GM19395 (cell line): ENCODE results near the gene CEL.

ENCODE experiments used
- ATAC-seq: cut with Tn5 transposase; IDR thresholded peaks from one replicate; pipeline ENCODE4 v1.9.1; 2021; ENCODE audit warnings: mild to moderate bottlenecking, moderate library complexity; ENCODE audit not compliant: unreplicated experiment

Gene CEL

DNA sequence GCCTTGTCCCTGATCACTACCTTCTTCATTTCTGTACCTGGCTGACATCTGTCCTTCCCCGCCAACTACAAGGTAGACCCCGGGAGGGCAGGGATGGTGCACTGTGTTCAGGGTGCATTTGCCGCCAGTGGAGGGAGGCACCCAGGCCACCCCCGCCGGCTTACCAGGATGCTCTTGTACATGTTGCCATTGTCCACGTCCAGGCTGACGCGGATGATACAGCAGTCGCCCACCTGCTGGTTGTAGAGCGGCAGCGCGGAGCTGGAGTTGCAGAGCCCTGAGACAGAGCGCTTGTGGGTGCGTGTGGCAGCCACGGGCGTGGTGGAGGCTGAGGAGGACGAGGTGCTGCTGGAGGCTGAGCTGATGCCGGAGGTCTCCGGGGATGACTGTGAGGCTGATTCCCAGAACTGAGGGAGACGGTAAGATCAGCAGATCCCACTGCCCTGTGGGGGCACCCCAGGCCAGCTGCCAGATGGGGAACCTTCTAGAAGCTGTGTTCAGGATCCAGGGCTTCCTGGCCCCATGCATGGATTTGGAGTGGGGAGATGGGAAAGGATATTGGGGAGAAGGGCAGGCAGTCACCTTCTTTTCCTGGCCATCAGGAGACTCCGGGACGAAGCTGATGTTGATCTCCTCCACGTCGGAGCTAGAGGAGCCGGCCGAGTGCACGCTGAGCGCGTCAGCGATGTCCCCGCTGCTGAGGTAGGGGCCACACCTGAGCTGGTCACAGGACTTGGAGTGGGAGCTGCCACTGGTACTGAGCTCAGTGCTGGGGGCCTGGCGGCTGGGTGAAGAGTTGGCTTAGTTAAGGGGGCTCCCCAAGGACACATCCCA, 39.8 kb downstream of the CEL start:
- no peak for ATAC-seq

DNA sequence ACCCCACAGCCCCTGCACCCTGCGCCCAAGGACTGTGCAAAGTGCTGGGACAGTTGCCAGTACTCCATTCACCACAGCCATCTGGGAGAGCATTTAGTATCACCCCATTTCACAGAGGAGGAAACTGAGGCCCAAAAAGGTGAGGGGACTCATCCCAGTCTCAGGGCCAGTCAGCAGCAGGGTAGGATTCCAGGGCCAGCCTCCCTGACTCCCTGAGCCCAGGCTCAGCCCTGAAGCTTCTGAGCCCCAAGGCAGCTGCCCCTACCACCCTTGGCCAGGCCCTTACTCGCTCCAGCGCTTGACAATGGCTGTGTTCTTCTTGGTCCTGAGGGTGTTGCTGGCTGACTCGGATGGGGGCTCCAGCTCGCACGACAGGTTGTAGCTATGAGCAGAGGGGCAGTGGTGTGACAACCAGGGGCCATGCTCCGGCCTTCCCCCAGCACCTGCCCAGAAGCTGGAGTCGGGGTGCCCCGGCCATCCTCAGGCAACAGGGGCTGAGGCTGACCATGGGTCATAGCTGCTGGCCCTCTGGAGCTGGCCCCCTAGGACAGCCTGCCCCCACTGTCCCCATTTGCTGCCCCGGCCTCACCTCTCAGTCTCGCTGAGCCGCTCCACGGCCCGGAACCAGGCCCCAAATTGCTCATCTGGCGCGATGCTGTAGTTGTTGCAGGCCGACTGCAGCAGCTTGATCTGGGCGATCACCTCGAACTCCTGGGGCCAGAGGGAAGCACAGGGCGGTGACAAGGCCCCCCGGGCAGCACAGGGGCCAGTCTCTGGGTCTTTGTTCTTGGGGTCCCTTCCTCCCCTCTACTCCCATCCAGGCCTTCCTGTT, 40.6 kb downstream of the CEL start:
- ATAC-seq: no peak

DNA sequence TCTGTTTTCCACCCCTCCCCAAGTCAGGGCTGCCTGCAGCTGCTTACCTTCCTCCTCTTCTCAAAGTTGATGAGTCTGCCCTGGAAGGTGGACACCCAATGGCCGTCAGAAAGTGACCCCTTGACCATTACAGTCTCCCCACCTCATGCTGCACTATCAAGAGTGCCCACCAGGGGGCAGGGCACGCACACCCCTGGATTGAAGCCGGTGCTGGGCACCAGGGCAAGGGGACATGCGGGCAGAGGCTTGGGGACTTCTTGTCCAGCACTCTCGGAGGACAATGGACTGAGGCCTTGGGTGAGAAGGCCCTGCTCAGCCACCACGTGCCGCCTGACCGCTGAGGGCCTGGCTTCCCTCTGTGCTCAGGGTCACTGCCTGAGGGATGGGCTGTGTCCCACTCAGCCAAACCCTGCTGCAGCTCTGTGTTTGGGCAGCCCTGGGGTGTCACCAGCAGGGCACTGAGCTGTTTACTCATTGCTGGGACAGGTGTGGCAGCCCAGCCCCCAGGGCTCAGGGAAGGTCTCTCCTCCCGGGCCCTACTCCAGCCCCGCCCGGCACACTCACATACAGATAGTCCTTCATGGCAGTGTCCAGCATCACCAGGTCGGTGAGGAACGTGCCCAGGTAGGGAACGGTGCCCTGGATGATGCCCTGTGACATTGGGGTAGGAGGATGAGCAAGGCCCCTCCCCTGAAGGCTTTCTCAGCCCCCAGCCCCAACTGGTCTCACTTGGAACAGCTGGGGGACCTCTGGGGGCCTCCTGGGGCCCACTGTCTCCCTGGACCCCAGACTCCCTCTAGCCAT, 41.6 kb downstream of the CEL start:
- no peak for ATAC-seq

DNA sequence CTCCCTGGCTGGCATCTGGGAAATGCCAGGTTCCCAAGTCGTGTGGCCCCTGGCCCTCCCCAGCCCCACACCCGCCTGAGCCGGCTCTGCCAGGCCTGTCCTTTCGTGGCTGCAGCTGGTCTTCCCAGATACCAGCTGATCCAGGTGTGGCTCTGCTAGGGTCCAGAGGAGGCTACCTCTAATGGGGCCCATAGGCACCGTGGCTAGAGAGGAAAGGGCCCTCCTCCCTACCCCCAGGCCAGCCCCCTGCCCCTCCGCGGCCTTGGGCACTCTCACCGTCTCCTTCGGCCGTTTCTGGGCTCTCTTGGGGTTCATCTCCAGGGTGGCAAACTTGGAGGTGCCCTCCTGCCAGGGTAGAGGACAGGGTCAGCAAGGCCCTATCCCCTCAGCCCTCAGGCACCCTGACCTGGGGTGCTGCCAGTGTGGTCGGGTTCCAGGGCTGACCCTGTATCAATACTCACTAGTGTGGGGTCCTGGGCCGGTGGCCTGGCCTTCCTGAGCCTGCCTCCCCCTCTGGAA, 42.3 kb downstream of the CEL start:
- no peak for ATAC-seq

DNA sequence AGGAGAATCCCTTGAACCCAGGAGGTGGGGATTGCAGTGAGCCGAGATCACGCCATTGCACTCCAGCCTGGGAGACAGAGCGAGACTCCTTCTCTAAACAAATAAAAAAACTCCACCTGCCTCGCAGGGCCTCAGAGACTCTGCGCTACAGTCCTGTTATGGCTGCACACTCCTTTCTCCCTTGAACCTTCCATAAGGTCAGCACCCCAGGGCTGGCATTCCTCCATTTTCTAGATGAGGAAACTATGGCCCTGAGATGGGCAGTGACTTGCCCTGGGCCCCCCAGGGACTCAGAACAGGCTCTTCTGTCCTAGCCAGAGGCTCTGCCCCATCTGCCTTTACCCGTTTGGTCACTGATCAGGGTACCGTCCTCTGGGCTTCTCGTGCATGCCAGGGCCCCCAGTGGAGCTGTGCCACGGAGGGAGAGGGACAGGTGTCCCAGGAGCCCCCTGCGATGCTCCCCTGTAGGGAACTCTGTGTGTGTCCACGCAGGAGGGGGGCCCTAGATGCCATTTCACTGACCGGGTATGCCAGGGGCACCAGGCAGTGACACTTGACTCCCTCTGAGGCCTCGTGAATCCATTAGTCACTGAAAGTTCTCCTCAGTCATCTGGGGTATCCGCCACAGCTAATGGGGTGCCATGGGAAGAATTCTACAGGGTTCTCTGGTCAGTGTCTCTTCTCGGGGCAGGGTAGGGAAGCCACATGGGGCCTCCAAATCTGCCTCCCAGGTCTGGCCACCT, 43.1 kb downstream of the CEL start:
- ATAC-seq: no peak

DNA sequence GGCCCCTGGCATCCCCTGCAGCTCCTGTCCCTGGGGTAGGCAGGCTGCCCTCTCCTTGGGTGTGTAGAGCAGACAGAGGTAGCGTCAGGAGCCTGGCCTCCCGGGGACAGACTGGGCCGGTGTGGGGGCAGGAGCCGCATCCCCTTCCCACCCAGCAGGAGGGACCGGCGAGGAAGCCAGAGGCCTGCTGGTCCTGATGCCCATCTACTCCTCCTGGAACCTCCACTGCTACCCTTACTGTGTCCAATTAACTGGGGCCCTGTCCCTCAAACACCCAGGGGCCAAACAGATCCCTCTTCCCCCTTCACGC, 43.6 kb downstream of the CEL start:
- no peak for ATAC-seq

DNA sequence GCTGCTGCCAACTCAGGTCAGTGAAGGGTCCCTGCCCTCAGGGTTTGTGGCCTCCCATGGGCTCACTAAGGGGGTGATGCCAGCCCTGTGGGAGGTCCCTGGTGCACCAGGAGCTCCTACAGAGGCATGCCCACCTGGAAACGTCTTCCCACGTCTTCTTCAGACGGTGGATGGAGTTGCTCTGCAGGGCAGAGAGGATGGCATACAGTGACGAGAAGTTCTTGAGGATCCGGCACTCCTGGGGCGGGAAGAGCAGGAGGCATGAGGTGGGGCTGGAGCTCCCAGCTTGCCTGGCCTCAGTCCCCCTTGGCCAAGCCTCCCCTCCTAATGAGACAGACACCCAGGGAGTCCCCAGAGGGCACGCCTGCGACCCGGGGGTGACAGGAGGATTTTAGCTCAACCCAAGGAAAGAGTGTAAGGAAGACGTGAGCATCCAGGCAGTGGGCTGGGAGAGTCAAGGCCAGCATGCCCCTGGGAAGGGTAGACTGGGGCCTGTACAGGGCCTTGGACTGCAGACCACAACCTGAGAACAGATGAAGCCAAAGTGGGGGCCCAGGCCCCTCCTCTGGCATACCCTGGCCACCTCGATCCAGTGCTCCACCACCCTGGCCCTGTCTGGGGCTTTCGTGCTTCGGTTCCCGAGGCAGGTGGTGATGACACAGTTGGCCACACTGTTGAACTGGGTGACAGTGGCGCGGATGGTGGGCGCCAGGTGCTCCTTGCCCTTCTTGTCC, 44.9 kb downstream of the CEL start:
- no peak for ATAC-seq

DNA sequence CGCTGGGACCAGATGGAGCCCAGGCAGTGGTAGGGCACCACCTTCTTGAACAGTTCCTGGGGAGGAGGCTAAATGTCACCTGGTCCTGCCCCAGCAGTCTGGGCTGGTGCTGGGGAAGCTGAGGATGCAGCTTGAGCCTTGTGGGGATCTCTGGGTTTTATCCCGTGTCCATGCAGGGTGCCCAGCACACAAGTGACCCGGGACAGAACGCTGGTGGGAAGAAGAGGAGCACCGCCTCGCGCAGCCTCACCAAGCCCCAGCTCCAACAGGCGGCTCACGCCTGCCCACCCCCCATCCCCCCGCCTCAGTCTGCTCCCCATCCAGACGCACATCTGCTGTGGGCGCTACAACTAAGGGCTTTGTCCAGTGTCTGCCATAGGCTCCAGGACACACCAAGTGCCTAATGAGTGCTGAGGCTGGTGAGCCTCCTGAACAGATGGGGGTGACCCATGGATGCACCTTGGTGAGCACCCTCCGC, 45.5 kb downstream of the CEL start:
- no peak for ATAC-seq

DNA sequence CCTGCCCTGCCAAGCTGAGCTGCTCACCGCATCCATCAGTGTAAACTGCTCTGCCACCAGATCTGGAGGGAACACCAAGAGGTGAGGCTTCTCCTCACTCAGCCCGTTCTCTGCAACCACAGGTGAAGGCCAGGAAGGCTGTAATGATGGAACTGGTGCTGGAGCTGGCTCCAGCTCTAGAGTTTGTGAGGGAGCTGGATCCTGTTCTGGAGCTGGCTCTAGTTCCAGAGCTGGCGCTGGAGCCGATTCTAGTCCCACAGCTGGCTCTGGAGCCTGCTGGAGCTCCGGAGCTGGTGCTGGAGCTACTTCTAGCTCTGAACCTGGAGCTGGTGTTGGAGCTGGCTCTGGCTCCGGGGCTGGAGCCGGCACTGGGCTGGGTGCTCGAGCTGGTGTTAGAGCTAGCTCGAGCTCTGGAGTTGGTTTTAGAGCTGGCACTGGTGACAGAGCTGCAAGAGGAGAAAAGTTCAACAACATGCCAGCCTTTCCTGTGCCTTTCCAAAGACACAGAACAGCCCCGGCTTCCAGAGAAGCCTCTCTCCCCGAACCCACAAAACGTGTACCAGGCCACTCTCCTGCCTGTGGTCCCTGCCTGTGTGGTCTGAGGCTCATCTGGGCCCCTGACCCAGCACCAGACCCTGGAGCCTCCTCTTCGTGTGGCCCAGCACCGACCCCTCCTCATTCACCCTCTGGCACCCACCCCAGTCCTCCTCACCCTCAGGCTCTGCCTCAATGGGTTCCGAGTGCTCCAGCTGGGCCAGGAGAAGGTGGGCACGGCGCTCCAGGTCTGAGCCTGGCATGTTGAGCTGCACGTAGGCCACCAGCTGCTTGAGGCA, 46.4 kb downstream of the CEL start:
- no peak for ATAC-seq

DNA sequence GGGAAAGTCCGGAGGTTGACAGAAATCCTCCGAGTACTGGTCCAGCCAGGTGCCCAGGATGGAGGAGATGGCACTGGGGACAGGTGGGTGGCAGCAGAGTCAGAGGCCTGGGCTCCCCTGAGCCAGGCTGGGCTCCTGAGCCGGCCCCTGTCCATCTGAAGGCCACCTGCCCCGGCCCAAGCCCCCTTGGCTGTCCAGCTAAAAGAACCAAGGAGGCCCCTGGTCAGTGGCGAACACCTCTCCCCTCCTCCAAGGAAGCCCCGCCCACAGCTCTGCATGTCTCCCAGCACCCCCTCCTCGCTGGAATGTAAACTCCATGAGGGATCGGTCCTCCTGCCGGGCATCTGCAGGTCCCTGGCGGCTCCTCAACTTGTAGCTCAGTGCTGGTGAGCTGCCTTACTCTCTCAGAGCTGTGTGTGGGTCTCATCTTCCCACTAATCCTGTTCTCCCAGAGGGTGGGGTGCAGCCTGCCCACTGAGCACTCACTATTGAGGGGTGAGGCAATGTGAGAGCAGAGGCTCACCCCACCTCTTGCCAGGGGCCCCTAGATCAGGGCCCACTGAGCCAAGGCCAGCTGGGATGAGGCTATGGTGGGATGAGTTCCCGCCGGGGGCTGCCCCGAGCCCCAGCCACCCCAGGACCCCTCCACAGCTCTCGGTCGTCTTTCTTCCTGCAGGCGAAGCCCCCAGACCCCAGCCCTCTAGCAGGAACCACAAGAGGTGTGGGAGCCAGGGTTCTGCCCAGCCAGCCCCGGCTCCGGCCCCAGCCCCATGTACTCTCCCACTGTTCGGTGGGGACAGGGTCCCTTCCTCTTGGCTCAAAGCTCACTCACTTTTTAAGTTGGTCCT, 47.2 kb downstream of the CEL start:
- ATAC-seq: no peak

DNA sequence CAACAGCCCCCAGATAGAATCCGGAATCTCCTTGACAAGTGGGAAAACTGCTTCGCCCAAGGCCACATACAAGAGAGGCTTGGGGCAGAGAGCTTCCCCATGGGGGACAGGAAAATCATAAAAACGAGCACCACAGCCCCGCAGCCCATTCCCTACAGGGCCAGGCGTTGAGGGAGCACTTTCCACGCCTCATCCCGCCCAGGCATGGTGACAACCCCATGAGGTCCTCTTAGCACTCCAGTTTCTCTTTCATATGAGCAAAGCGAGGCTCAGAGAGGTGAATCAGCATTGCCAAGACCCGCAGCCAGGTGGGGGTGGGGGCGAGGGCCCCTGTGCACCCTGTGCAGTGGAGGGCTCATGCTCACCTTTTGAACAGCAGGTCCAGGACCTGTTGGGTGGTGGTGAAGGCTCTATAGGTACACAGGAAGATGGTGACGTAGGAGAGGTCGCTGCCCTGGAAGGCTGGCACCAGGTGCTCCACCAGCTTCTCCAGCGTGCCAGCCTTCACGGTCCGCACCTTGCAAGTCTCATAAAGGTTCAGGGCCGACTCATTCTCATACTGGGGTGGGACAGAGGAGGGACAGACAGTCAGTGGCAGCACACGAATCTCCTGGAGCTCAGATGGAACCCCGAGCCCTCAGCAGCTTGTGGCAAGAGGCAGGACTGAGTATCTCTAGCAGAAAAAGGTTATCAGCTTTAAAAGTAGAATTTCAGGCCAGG, 48.3 kb downstream of the CEL start:
- no peak for ATAC-seq

DNA sequence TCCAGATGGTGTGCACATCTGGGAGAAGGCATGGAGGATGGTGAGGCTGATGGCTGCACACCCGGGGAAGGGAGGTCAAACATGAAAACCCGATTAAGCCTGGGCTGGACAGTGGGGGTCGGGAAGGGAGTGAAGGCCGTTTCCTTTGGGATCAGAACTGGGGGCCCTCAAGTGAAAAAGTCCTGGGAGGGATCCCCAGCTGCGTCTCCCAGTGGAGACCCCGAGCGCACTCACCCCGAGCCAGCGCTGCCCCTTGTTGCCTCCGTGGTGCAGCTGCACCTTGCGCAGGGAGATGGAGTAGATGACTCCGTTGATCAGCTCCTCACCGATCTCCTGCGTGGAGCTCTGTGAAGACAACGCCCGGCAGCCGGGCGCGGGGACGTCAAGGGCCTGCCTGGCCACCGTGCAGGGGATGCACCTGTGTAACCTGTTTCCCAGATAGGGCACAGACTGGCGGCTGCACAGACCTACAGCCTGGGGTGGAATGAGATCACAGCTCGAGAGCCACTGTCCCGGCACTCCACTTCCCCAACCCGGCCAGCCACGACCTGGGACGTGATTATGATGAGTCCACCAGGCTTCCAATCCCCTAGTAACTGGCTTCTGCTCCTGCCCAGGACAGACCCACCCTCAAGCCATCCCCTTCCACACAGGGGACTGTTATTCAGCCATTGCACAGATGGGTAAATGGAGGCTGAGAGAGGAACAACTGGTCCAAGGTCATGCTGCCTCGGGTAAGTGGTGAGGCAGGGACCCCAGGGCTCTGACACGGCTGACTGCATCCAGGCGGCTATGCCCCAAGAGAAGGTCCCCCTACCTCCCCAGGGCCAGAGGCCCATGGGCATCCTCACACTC, 50.3 kb downstream of the CEL start:
- ATAC-seq: no peak

DNA sequence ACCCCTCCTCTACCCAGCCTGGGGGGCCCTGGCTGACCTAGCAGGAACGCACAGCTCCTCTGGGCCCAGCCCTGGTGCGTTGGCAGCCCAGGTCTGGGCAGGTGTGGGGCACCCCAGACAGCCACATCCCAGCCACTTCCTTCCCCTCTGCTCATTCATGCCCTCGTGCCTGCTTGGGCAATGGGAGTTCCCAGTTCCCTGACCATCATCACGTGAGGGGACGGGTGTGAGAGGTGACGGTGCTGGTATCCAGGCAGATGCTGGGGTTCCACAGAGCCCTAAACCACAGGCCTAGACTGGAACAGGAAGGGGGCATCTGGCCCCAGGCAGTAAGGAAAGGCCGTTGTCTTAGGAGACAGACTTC, 50.9 kb downstream of the CEL start:
- no peak for ATAC-seq

DNA sequence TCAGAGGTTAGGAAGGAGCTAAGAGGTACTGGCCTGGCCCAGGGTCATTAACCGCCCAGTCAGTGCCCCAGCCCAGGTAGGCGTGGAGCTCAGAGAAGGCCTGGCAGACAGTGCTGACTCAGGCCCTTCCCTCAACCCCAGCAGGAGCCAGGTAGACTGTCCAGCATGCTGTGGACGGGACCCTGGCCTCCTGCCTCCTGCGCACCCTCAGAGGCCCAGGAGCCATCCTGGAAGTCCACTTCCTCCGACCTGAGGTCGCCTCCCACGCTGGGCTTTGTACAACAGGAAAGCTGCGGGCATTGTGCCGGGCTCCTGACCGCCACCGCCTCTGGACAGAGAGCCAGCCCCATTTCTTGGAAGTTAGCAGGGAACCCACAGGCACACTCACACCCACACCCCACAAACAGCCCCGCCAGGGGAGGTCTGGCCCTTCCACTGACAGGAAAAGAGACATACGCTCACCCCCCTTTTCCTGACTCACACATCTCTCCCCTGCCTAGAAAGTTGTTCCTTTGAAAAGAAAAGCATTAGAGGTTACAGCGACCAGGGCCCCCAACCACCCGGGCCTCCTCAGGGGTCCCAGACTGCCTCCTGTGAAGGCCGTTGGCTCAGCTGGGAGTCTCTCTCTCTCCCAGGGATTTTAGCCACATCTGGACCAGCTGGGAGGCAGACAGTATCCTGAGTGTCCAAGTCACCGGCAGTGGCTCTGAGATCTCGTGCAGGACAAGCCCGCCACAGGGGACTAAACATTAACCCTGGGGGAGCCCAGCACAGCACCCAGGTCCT, 51.6 kb downstream of the CEL start:
- ATAC-seq: no peak

DNA sequence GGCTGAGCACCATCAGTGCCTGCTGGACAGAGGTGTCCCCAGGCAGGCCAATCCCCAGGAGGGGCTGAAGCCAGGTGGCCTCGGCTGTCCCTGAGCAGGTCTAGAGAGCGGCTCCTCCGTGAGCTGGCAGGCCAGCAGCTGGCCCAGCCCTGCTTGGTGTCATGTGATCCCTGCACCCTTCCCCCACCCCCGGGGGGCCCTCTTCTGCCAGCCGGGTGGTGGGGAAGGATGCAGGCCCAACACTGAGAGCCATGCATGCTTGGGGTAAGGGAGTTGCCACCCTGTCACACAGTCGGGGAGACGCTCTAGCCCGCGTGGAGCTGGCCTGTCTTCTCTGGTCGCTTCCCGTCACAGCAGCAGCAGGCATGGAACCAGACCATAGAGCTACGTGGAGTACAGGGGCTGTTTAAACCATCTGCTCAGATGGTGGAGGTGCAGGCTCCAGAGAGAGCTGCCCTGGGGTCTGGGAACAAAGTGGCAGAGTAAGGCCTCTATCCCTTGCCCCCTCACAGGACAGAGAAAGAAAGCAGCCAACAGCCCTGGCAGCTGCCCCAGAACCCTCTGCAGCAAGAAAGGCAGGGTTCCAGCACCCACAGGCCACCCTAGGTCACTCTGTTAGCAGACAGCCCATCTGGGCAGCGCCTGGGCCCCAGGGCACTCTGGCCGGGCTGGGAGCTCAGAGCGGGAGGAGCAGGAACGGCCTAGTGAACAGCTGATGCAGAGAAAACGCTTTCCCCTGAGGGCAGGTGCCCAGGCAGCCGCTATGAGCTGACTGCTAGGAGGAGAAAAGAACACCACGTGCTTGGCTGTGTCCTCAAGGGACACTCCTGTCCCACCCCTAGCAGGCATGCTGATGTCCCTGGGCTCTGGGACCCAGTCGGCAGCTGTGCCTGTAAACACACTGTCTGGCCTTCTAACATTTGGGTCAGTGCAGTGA, 52.4 kb downstream of the CEL start:
- ATAC-seq: no peak
